GM12872 (cell line): ENCODE measurements around the gene RNF214.

Source experiments
- TF ChIP-seq, protein P1 (sequence below): IDR thresholded peaks from 3 replicates; pipeline ENCODE4 v1.5.1; 2011; ENCODE audit warnings: low read depth, mild to moderate bottlenecking, low read length, moderate library complexity; ENCODE audit not compliant: insufficient read depth

RNF214 gene

DNA sequence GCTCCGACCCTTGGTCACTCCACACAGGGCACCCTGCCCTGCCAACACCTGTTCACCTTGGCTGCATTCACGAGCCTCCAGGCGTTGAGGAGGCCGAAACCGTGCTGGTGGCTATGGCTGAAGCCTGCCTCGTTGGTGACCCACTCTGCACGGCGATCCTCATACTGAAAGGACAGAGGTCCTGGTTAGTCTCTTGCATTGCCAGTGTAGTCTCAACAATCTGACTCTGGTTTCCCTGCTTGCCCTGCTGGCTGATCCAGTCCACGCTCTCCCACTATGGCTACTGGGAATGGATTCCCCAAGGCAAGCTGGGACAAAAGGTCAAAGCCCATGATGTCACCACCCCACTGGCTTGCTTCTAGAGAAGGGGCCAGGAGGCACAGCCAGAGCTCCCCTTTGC lies 13.5 kb upstream of the RNF214 start:
- TF ChIP-seq, protein P1, sequence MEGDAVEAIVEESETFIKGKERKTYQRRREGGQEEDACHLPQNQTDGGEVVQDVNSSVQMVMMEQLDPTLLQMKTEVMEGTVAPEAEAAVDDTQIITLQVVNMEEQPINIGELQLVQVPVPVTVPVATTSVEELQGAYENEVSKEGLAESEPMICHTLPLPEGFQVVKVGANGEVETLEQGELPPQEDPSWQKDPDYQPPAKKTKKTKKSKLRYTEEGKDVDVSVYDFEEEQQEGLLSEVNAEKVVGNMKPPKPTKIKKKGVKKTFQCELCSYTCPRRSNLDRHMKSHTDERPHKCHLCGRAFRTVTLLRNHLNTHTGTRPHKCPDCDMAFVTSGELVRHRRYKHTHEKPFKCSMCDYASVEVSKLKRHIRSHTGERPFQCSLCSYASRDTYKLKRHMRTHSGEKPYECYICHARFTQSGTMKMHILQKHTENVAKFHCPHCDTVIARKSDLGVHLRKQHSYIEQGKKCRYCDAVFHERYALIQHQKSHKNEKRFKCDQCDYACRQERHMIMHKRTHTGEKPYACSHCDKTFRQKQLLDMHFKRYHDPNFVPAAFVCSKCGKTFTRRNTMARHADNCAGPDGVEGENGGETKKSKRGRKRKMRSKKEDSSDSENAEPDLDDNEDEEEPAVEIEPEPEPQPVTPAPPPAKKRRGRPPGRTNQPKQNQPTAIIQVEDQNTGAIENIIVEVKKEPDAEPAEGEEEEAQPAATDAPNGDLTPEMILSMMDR, result no peak

DNA sequence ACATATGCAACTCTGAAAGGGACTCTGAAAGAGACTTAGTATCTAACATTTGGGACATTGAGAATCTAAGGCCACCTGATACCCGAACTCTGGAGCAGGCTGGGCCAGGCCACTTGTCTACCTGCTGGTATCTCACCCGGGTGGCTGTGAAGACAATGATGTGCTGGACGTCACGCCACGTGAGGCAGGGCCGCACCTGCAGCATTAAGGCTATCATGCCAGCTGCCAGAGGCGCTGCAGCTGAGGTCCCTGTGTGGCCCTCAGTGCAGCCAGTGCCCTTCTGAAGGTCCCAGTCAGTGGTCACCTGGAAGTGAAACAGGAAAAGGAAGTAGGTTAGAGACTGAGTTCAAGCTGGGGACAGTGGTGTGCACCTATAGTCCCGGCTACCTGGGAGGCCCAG lies 13.0 kb upstream of the RNF214 start:
- TF ChIP-seq, protein P1, result no peak

DNA sequence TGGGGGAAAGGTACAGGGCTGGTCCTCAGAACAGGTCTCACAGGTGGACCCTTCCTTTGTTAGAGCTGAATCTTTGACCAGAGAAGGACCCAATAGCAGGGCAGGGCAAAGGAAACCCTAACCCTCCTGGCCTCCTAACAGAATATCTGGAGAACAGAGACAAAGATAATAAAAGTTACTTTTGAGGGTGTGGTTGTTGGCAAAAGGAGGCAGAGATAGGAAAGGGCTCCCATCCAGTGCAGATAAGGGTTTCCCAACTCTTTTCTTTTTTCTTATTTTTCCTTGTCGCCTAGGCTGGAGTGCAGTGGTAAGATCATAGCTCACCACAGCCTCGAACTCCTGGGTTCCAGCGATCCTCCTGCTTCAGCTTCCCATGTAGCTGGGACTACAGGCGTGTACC lies 12.5 kb upstream of the RNF214 start:
- TF ChIP-seq, protein P1, result no peak

DNA sequence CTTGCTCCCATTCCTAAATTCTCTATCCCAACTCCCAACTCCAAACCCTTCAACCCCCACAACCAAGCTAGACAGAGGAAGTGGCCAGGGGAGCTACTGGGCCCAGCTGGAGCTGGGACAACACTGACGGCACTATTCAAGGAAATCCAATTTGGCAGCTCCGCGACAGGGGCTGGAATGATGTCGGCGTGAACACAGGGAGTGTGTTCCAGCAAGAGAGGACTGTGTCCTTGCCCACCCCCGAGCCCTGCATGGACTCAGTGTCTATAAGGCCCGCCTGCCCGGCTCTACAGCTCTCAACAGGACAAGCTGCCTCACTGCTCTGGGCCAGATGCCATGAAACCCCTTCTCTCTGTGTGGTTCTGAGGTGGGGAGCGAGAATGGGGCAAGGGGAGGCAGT lies 11.9 kb upstream of the RNF214 start:
- TF ChIP-seq, protein P1, result no peak

DNA sequence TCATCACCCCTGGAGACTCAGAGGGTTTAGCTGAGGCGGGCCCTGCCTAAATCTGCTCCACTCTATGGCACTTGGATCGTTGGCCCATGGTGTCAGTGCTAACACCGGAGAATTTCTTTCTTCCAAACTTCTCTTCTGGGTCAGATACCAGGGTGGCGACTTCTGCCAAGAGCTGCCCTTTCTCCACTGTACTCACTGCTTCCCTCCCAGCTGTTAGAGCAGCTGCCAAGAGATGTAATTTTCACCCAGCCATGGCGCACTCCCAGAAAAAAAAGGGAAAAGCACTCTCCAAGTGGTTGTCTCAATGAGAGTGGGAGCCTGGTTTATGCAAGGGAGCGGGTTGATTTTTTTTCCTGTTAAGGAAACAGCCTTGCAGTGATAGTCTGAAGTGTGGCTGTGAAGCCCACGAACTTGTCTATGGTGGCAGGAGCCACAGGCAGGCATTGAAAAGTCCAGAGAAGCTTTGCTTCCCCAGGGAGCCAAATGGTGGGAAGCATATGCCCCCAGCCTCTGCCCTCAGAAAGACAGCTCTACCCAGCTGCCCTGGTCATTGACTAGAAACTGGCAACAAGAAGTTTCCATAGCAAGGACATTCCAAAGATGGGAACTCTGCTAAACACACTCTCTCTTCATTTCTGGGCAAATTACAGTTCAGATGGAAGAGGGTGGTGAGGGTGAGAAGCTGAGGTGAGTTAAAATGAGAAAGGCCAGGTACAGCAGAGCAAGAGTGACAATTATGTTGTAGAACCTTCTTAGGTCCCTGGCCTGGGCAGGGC lies 11.3 kb upstream of the RNF214 start:
- TF ChIP-seq, protein P1, result no peak

DNA sequence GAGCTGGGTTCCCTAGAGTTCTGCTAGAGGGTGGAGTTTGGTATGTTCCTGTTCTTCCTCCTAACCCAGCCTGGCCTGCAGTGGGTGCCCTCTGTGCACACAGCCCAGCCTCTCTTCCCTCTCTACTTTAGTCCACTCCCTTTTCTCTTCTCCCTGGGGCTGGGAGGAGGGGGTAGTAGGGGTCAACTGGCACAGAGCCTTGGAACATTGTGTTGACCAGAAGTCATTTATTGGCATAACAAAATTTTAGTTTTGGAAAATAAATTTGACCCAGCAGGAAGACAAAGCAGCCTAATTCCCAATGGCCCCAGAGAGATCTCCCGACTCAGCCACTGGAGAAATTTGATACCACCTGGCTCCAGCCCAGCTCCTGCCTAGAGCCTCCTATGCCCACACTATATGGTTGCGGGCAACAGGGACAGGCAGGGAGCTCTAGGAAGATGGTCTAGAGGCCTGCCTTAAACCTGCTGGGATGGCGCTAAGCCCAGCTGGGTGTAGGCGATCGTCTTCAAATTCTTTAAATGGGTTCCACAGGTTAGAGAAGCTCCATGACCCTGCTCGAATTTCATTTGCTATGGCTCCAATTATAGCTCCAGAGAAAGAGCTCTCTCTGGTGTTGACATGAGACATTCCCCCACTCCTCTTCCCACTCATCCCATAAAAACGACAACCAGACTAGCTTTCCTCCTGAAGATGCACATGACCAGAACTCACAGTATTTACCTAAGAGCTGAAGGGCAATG lies 10.5 kb upstream of the RNF214 start:
- TF ChIP-seq, protein P1, result no peak

DNA sequence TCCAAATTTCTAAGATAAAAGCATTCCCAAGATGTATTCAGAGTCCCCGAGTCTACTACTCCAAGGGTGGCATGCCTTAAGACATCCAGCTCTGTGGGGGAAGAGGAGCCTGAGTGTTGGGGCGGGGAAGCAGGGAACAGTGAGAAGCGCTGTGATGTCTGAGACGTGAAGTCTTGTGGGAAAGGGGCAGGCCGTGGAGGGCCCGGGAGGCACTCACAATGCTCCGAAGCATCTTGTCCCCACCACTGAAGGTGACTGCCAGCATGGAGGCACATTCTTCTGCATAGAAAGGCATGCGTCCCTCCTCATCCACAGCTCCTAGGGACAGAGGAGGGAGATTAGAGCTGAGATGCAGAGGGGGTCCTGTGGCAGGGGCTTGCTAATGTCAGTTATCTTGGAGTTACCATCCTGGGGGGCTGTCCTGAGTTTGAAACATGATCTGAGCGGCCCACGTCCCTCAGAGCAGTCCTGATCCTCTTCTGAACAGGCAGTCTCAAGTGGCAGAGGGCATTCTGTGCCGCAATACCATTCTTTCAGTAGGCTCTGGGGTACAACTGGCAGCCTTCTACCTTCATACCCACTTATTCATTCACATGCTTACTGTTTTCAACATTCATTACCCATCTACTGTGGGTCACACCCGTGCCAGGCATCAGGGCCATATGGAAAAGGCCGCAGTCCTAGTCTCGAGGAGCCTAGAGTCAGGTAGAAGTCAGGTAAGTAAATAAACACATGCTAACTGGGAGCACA lies 9.3 kb upstream of the RNF214 start:
- TF ChIP-seq, protein P1, result no peak
